Coronary artery (tissue), 2 donors: ENCODE results near the gene TSPAN32.

ENCODE experiments used
- DNase-seq: peaks from one replicate; pipeline ENCODE4 v3.0.0-alpha.2; 2017; ENCODE audit warnings: low spot score
- H3K27ac ChIP-seq, 2 donors: fragments of 200-600 bp; sonication (generic); one replicate each; pipeline ENCODE4 v1.5.1; 2016 to 2019
- H3K4me3 ChIP-seq: fragments of 200-600 bp; sonication (generic); 2 replicates; pipeline ENCODE4 v1.5.1; 2016; ENCODE audit warnings: mild to moderate bottlenecking, moderate library complexity
- TF ChIP-seq, protein P1 (sequence below): fragments of 200-600 bp; sonication (generic); IDR thresholded peaks from one replicate; pipeline ENCODE4 v1.5.1; 2019; ENCODE audit warnings: antibody characterized with exemption

Gene TSPAN32

DNA sequence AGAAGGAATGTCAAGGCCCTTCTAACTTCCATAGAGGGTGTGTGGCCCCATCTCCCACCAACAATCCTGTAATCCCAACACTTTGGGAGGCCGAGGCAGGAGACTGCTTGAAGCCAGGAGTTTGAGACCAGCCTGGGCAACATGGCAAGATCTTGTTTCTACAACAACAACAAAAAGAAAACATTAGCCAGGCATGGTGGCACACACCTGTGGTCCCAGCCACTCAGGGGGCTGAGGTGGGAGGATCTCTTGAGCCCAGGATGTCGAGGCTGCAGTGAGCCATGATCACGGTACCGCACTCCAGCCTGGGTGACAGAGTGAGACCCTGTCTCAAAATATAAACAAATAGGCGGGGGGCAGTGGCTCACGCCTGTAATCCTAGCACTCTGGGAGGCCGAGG is 16.9 kb downstream of the TSPAN32 start:
- TF ChIP-seq, protein P1, sequence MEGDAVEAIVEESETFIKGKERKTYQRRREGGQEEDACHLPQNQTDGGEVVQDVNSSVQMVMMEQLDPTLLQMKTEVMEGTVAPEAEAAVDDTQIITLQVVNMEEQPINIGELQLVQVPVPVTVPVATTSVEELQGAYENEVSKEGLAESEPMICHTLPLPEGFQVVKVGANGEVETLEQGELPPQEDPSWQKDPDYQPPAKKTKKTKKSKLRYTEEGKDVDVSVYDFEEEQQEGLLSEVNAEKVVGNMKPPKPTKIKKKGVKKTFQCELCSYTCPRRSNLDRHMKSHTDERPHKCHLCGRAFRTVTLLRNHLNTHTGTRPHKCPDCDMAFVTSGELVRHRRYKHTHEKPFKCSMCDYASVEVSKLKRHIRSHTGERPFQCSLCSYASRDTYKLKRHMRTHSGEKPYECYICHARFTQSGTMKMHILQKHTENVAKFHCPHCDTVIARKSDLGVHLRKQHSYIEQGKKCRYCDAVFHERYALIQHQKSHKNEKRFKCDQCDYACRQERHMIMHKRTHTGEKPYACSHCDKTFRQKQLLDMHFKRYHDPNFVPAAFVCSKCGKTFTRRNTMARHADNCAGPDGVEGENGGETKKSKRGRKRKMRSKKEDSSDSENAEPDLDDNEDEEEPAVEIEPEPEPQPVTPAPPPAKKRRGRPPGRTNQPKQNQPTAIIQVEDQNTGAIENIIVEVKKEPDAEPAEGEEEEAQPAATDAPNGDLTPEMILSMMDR: no peak
- DNase-seq: no peak
- Histone ChIP-seq H3K27ac (no peak overlapping the region), H3K4me3 (no peak overlapping the region)

DNA sequence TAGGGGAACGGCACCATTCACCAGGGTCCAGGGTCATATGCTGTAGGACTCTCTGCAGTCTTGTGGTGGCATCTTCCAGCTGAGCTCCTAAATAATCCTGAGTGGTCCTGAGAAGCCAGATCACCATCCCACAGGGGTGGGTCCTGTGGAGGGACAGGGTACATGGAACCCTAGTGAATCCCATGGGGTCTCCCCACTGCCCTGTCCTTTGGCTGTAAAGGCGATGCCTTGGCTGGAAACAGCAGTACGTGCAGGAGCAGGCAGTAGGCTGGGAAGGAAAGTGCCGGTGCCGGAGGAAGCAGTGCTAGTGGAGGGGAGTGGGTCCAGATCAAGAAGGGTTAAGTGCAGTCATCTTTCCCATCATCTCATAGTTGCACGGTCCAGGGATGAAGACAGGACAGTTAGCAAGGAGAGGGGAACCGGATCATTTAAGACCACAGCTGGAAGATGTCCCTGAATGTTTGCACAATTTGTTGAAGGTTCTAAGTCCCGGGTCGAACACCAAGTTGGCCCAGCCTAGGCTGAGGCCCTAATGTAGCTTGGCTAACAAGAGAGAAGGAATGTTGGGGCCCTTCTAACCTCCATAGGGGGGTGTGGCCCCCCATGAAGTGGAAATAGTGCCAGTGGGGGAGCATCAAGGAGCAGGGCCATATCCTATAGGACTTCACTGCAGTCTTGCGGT is 18.1 kb downstream of the TSPAN32 start:
- no peak overlapping the region for H3K27ac ChIP-seq
- H3K4me3 ChIP-seq: no peak overlapping the region
- TF ChIP-seq, protein P1: no peak
- DNase-seq: no peak

DNA sequence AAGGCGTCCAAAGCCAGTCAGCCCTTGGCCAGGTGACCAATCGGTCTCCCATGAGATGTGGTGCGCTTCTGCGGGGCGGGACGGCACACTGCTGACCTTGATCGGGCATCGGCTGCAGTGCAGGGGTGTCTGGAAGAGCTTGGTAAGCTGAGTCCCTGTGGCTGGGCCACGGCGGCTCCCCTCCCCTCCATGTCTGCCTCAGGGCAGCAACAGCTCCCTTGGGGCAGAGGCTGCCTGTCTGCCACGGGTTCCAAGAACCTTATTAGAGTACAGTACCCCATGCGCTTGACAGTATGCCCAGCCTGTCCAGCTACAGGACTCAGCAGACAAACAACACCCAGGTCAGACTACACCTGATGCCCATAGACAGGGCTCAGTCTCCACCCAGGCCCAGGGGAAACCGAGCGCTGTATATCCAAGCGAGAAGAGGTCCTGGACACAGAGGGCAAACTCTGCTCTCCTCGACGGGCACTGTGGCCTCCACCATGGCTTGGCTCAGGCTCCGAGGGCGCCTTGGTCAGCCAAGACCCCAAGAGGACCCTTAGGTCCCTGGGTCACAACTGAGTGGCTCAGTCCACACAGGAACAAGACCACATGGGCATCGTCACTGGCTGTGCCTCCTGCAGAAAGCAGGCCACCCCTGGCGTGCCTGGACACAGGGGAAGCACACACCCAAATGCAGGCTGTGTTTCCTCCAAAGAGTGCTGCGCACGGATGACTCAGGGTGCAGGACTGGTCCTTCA is 18.9 kb downstream of the TSPAN32 start:
- Histone ChIP-seq H3K27ac (no peak overlapping the region), H3K4me3 (no peak overlapping the region)
- DNase-seq: no peak
- TF ChIP-seq, protein P1: no peak

DNA sequence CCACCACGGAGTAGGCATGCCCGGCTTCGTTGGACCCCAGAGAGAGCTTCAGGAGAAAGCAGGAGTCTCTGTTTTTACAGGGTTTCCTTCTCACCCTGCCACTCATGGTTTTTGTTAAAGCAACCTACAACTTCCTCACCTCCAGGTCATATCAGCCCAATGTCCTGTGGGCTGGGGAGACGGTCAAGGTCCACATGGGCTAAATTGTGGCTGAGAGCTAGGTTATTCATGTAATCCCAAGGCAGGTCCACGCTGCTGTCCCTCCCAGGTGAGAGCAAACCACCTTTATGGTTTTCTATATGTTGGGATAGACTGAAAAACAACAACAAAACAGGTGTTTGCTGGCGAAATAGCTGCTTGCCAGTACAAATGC is 19.5 kb downstream of the TSPAN32 start:
- DNase-seq: no peak
- TF ChIP-seq, protein P1: no peak

DNA sequence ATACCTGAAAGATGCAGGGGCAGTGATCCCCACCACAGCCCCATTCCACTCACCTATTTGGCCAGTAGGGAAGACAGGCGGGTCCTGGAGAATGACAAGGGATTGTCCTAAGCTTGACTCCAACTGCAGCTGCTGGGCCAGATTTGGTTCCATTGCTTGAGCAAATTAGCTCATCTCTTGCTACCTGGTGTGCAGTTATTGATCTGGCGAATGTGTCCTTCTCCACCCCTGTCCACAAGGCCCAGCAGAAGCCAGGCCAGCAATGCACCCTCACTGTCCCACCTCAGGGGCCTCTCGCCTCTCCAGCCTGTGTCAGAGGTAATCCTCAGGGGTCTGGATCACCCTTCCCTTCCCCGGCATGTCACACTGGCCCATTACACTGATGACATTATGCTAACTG is 23.3 kb downstream of the TSPAN32 start:
- no peak for DNase-seq
- Histone ChIP-seq H3K4me3 (no peak overlapping the region), H3K27ac (no peak overlapping the region)
- TF ChIP-seq, protein P1: no peak

More for the DNA sequence above, 19.5 kb downstream of the TSPAN32 start:
- Histone ChIP-seq H3K4me3 (no peak overlapping the region), H3K27ac (no peak overlapping the region)

DNA sequence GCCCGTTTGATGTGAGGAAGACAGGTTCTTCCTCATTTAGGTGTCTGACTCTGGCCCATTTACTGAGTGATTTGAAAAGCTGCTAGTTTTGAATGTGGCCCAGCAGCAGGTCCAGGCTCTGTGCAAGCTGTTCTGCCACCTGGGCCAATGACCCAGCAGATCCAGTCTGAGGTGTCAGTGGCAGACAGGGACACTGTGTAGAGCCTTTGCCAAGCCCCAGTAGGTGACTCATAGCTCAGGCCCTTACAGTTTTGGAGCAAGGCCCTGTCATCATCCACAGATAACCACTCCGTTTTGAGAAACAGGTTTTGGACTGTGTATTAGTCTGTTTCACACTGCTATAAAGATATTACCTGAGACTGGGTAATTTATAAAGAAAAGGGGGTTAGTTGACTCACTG is 23.9 kb downstream of the TSPAN32 start:
- TF ChIP-seq, protein P1: no peak
- Histone ChIP-seq H3K4me3 (no peak overlapping the region), H3K27ac (no peak overlapping the region)
- DNase-seq: no peak

DNA sequence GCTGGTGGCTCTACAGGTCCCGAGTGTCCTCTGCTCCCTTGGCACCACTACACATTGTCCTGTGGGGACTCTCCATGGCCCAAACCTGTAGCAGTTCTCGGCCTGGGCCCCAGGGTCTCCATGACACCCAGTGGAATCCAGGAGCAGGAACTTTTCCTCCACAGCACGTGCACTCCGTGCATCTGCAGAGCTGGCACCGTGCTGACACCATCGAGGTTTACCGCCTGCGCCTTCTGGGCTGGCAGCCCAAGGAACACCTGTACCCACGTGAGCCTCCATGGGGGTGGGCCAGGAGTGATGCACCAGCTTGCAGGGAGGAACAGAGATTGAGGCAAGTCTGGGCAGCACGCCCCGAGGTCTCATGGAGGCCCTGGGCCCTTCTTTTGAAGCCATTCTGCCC is 25.2 kb downstream of the TSPAN32 start:
- Histone ChIP-seq H3K4me3 (no peak overlapping the region), H3K27ac (no peak overlapping the region)
- TF ChIP-seq, protein P1: no peak
- DNase-seq: no peak
